ENCODE data around the gene MRPS27.

DNA sequence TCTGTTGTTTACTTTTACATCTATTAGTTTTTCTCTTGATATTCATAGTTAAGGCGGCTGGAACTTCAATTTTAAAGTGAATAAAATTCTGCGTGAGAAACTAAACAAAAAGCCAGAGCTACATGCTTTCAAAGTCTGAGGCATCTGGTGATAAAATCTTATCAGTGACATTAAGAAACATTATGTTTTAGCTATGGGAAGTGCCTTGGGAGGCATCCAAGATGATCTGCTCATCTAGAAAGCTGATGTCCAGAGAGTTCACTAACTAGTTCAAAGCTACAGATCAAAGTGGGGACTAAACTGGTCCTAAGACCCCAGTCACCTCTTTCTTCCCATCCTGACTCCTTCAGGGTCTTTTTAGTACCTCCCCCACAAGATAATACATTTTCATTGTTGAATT is 37.2 kb downstream of the MRPS27 start:
- TF ChIP-seq POLR2AphosphoS5 (IDR thresholded peaks at IDR 0.05) (no peak), POLR2A (IDR thresholded peaks at IDR 0.05) (no peak)
- TF ChIP-seq, protein P1, sequence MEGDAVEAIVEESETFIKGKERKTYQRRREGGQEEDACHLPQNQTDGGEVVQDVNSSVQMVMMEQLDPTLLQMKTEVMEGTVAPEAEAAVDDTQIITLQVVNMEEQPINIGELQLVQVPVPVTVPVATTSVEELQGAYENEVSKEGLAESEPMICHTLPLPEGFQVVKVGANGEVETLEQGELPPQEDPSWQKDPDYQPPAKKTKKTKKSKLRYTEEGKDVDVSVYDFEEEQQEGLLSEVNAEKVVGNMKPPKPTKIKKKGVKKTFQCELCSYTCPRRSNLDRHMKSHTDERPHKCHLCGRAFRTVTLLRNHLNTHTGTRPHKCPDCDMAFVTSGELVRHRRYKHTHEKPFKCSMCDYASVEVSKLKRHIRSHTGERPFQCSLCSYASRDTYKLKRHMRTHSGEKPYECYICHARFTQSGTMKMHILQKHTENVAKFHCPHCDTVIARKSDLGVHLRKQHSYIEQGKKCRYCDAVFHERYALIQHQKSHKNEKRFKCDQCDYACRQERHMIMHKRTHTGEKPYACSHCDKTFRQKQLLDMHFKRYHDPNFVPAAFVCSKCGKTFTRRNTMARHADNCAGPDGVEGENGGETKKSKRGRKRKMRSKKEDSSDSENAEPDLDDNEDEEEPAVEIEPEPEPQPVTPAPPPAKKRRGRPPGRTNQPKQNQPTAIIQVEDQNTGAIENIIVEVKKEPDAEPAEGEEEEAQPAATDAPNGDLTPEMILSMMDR (IDR thresholded peaks at IDR 0.05 in 8 of 11, conservative IDR thresholded peaks at IDR 0.05 in 3 of 11) = no peak

Data from spleen (tissue), 7 donors.